Measurements from ENCODE around the gene TRAPPC2L. TPM values are rescaled to one million over a fixed set of nuclear protein-coding genes. Genes with fewer than 3 reads are reported as not detected.

TRAPPC2L gene
- total and polyA plus RNA-seq, 10 of the 15 experiments (the other 5 are each of a cell fraction or from before 2014, with no cell fraction given), result 56.3 to 363 (median 118) TPM

DNA sequence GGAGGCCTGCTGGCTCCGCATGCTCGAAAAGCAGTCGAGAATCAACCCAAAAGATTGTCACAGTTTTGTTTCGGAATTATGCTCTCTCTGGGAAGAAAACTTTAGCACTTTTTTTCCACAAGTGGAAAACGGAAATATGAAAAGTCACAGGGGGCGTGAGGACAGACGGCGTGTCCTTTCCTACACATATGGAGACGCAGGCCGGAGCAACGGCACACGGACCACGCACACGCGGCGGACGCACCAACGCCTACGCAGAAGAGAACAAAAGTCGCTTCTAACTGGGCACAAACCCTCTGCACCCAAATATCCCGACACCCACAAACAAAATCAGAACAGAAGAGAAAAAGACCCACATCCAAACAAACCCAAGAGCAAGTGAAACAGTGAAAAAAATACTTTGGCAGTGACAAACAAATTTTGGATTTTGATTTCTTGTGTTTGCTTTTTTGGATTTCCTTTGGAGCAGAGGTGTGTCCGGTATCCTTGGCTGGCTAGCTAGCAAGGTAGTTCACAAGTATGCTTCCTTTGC is 18.8 kb downstream of the TRAPPC2L start (continued):
- TF ChIP-seq MEF2B (IDR thresholded peaks at IDR 0.05; ENCODE audit: partially characterized antibody, poor library complexity, severe bottlenecking) (no peak), ZNF274 (IDR thresholded peaks at IDR 0.05; ENCODE audit: insufficient read depth, insufficient read length) (no peak), KLF5 (IDR thresholded peaks at IDR 0.05; ENCODE audit: partially characterized antibody) (no peak), RAD51 (IDR thresholded peaks at IDR 0.05) (no peak), WRNIP1 (IDR thresholded peaks at IDR 0.05; ENCODE audit: borderline replicate concordance, low read depth, low read length) (no peak)
- TF ChIP-seq, protein P1, sequence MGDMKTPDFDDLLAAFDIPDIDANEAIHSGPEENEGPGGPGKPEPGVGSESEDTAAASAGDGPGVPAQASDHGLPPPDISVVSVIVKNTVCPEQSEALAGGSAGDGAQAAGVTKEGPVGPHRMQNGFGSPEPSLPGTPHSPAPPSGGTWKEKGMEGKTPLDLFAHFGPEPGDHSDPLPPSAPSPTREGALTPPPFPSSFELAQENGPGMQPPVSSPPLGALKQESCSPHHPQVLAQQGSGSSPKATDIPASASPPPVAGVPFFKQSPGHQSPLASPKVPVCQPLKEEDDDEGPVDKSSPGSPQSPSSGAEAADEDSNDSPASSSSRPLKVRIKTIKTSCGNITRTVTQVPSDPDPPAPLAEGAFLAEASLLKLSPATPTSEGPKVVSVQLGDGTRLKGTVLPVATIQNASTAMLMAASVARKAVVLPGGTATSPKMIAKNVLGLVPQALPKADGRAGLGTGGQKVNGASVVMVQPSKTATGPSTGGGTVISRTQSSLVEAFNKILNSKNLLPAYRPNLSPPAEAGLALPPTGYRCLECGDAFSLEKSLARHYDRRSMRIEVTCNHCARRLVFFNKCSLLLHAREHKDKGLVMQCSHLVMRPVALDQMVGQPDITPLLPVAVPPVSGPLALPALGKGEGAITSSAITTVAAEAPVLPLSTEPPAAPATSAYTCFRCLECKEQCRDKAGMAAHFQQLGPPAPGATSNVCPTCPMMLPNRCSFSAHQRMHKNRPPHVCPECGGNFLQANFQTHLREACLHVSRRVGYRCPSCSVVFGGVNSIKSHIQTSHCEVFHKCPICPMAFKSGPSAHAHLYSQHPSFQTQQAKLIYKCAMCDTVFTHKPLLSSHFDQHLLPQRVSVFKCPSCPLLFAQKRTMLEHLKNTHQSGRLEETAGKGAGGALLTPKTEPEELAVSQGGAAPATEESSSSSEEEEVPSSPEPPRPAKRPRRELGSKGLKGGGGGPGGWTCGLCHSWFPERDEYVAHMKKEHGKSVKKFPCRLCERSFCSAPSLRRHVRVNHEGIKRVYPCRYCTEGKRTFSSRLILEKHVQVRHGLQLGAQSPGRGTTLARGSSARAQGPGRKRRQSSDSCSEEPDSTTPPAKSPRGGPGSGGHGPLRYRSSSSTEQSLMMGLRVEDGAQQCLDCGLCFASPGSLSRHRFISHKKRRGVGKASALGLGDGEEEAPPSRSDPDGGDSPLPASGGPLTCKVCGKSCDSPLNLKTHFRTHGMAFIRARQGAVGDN (IDR thresholded peaks at IDR 0.05), result no peak
- TF ChIP-seq, protein P2, sequence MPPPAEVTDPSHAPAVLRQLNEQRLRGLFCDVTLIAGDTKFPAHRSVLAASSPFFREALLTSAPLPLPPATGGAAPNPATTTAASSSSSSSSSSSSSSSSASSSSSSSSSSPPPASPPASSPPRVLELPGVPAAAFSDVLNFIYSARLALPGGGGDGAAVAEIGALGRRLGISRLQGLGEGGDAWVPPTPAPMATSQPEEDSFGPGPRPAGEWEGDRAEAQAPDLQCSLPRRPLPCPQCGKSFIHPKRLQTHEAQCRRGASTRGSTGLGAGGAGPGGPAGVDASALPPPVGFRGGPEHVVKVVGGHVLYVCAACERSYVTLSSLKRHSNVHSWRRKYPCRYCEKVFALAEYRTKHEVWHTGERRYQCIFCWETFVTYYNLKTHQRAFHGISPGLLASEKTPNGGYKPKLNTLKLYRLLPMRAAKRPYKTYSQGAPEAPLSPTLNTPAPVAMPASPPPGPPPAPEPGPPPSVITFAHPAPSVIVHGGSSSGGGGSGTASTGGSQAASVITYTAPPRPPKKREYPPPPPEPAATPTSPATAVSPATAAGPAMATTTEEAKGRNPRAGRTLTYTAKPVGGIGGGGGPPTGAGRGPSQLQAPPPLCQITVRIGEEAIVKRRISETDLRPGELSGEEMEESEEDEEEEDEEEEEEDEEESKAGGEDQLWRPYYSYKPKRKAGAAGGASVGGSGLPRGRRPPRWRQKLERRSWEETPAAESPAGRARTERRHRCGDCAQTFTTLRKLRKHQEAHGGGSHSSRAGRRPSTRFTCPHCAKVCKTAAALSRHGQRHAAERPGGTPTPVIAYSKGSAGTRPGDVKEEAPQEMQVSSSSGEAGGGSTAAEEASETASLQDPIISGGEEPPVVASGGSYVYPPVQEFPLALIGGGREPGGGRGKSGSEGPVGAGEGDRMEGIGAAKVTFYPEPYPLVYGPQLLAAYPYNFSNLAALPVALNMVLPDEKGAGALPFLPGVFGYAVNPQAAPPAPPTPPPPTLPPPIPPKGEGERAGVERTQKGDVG (CRISPR knock-in tag; IDR thresholded peaks at IDR 0.05), result no peak

Data from GM12878 (cell line).